ENCODE measurements around the gene TRABD2B.

DNA sequence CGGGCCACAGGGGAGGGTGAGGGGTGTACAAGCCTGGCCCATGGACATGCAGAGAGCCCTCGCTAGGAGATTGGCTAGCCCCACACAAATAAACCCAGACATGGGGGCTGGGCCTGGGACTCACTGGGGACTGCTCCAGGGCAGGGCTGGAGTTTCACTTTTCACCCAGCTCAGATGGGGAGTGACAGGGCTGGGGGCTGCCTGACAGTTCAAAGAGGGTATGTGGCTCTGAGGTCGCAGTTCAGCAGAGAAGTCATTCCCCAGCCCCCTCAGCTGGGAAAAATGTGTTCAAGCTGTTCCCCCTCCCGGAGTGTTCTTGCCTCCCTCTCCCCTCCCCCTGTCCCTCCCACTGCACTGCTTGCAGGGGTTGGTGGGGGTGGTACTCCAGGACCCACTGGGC, 277.1 kb downstream of the TRABD2B start:
- TF ChIP-seq EZH2 (IDR thresholded peaks at IDR 0.05; ENCODE audit: borderline replicate concordance, low read depth, low read length, severe bottlenecking) (no peak), FOS (IDR thresholded peaks at IDR 0.05; ENCODE audit: borderline replicate concordance, insufficient read depth, low read length) (no peak)
- TF ChIP-seq, protein P1, sequence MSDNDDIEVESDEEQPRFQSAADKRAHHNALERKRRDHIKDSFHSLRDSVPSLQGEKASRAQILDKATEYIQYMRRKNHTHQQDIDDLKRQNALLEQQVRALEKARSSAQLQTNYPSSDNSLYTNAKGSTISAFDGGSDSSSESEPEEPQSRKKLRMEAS (IDR thresholded peaks at IDR 0.05; ENCODE audit: insufficient read depth, insufficient read length), result no peak
- TF ChIP-seq, protein P2, sequence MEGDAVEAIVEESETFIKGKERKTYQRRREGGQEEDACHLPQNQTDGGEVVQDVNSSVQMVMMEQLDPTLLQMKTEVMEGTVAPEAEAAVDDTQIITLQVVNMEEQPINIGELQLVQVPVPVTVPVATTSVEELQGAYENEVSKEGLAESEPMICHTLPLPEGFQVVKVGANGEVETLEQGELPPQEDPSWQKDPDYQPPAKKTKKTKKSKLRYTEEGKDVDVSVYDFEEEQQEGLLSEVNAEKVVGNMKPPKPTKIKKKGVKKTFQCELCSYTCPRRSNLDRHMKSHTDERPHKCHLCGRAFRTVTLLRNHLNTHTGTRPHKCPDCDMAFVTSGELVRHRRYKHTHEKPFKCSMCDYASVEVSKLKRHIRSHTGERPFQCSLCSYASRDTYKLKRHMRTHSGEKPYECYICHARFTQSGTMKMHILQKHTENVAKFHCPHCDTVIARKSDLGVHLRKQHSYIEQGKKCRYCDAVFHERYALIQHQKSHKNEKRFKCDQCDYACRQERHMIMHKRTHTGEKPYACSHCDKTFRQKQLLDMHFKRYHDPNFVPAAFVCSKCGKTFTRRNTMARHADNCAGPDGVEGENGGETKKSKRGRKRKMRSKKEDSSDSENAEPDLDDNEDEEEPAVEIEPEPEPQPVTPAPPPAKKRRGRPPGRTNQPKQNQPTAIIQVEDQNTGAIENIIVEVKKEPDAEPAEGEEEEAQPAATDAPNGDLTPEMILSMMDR (IDR thresholded peaks at IDR 0.05; ENCODE audit: extremely low read depth in 1 of 2, insufficient read depth in 1 of 2, low read depth in 1 of 2, low read length in 2 of 2), result no peak
